GM18907 (cell line): Measurements from ENCODE around the gene ITIH1.

Source experiments
- ATAC-seq: cut with Tn5 transposase; IDR thresholded peaks from one replicate; pipeline ENCODE4 v1.9.1; 2021; ENCODE audit warnings: mild to moderate bottlenecking, moderate library complexity; ENCODE audit not compliant: unreplicated experiment

Gene ITIH1

DNA sequence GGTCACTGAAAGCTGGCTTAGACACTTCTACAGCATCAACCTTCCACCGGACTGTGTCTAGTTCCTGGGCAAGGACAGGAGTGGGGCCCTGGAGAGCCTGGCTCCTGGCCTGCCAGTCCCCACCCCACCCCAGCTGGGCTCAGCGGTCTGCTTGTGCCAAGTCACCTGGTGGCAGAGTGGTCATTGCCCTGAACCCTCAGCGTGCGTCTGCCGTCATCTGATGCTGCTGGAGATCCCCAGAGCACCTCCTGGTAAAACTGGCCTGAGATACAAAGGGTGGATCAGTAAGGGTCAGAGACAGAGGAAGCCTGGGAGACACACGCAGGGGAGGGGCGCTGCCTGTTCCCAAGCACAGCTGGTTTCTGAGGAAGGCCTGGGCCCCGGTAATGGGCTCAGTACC, 36.4 kb downstream of the ITIH1 start:
- ATAC-seq: no peak

DNA sequence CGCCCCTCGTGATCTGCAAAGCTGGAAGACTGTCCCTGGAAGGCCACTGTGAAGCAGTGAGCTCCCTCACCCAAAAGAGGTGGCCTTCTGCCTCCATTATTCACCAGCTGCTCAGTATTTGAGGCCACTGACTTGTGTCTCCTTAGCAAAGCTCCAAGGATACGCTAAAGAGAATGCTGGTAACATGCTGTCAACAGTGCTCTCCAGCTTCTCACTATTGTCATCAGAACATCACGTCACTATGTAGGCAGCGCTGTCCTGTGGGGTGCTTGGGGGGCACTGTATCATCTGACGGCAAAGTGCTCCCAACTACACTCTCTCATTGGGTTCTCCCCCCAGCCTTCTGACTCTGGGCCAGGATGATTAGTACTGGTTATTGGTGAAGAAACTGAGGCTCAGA, 38.8 kb downstream of the ITIH1 start:
- no peak for ATAC-seq

DNA sequence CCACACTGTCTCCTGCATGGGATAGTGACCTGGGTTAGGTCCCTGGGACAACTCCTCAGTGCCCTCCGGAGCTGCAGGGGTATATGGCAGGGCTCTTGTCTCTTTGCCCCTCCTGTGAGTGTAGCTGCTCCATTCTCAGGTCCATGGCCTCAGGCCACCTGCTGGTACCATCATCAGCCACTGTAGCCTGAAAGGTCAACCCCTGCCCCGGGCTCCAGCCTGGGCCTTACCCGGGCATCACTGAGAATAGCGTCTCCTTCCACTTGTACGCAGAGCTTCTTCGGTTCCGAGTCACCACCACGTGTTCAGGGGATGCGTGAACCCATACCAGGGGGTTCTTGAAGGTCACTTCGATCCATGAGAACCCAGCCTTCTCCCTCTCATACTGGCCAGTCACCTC, 39.3 kb downstream of the ITIH1 start:
- ATAC-seq: no peak

DNA sequence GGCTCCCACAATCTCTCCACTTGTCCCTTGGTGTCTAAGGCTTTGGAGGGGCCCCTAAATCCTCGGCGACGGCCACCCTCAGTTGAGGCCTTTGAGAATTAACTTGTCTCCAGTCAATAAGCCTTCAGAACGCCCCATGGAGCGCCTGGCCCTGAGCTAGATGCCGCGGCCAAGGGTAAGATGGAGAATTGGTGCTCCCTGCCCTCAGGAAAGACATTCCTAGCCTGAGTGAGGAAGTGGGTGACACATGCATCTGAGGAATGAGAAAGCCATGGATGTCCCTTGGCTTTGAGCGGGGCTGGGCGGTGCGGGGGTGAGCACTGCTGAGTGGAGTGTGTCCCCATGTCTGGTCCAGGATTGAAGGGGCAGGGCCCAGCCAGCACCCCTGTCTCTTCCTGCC, 39.8 kb downstream of the ITIH1 start:
- ATAC-seq: no peak

GRCh38 chr3:52817860-52818259, 40.5 kb downstream of the ITIH1 start:
- no peak for ATAC-seq

- no peak for ATAC-seq
These were observed 42.5 kb downstream of the ITIH1 start for GRCh38 chr3:52819936-52820335.

DNA sequence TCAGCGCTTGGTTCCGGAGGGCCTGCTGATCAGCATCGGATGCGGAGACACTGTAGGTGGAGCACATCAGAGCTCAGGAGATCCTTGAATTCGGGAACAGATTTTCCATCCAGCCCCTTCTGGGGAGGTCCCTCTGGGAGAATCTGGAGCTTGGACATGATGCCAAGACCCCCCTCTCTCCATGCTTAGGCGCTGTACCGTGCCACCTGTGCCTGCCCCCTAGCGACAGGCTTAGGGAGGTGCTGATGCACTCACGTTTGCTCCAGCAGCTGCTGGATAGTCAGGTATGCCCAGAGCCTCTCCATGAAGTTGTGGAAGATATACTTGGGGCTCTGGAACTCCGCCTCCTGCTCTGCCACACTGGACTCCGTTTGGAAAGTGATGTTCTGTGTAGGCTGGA, 43.3 kb downstream of the ITIH1 start:
- no peak for ATAC-seq

- no peak for ATAC-seq
These were observed 45.0 kb downstream of the ITIH1 start for GRCh38 chr3:52822363-52822762.

- ATAC-seq: no peak
These were observed 46.6 kb downstream of the ITIH1 start for GRCh38 chr3:52824037-52824436.

DNA sequence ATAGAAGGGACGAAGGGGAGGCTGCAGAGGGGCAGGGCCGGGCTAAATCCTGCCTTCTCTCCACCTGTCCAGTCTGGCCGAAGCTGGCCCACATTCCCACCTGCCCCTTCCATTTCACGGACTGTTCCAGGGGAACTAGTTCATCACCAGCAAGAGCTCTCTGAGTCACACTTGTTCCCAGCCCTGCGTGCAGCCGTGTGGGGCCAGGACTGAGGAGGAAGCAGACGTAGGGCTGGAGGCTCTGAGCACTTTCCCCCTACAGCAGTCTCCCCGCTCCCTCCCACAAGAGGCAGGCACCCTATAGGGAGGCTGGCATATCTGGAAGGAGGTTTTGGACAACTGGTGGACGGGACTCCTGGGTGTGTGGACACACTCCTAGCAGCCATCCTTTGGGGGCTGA, 50.0 kb downstream of the ITIH1 start:
- ATAC-seq: no peak

- ATAC-seq: no peak
These were observed 50.5 kb downstream of the ITIH1 start for GRCh38 chr3:52827866-52828376.

GRCh38 chr3:52829482-52829881, 52.1 kb downstream of the ITIH1 start:
- no peak for ATAC-seq

DNA sequence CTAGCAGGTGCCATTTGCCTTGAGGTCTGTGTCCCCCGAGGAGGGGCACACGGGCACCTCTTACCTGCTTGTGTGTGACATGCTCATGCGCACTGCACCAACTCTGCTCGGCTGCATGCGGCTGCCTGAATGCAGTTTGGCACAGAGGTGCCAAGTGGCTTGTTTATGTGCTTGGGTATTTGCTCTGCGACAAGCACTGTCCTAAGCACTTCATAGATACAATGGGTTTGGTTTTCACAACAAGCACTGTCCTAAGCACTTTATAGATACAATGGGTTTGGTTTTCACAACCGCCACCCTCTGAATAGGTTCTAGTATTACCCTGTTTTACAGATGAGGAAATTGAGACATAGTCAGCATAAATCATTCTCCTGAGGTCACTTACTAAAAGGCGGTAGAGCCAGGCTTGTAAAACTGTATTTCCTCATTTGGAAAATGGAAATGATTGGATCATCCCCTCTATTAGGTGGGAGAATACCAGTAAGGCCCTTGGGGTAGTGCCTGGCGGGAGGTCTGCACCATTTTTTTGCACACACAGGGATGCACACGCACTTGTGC, 52.6 kb downstream of the ITIH1 start:
- ATAC-seq: no peak

GRCh38 chr3:52830535-52831258, 53.3 kb downstream of the ITIH1 start, which contains the start of gene ITIH4:
ITIH4 (minus strand) TSS chr3:52830672; CDS start chr3:52830642, 30 bp downstream.
- ATAC-seq: no peak

- no peak for ATAC-seq
These were observed 54.3 kb downstream of the ITIH1 start for GRCh38 chr3:52831500-52832301.

DNA sequence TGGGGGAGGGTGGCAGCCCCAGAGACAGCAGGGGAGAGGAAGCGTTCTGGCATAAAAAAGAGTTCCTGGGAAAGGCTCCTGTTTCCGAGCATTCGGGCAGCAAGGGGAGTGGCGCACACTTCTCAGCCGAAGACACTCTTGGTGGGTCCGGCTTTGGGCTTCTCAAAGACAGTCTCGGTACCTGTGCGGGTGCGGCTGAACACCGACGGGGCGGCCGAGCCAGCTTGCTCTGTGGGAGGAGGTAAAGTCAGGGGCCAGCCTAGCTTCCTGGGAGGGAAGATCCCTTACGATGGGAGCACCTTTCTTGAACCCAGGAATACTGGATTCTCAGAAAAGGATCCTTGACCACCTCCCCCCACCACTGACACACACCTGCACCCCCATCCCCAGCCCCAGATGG, 55.8 kb downstream of the ITIH1 start:
- no peak for ATAC-seq

GRCh38 chr3:52834871-52835501, 57.6 kb downstream of the ITIH1 start, which contains the start of gene MUSTN1:
MUSTN1 (minus strand) TSS chr3:52835019; CDS start chr3:52834948, 71 bp downstream.
- no peak for ATAC-seq

DNA sequence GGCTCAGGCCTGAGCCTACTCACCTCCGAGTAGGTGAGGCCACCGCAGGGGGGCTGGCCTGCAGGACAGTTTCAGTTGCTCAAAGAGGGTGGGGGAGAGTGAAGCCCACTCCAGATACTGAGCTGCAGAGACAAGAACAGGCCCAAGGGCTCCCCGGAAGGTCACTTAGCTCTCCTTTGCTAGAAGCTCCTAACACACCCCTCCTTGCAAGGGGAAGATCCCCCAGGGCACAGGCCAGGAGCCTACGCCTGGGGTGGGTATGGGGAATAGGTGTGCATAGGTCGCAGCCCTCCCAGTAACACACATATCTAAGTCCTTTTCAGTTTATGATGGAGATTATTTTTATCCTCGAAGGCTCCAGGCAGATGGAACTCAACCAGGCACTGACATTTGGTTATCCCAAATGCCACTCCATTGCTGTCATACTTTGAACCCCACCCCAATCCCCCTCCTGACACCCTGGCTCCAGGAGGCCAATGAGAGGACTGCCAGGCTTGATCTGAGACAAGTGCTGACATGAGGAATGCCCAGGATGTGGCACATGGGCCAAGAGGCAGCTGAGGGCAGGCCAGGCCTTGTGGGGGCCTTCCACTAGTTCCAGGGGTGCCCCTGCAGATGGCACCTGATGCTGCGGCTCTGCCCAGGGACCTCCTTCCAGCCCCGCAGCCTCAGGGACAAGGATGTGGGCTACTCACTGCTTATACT, 58.5 kb downstream of the ITIH1 start:
- ATAC-seq: no peak

DNA sequence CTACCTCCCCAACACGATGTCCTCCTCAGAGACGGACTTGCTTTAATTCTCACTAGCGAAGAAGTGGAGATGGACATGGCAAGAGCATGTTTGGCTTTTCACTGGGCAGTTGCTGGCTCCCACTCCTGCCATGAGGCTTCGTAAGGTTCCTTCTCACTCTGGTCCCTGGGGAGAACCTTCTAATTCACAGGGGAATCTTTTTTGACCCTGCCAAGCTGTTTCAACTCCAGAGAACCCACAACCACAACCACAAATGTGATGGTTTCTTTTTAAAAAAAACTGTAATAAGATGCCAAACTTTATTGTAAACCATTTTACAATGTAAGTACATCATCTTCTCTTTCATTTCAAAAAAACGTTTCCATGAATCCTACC, 59.1 kb downstream of the ITIH1 start:
- no peak for ATAC-seq

DNA sequence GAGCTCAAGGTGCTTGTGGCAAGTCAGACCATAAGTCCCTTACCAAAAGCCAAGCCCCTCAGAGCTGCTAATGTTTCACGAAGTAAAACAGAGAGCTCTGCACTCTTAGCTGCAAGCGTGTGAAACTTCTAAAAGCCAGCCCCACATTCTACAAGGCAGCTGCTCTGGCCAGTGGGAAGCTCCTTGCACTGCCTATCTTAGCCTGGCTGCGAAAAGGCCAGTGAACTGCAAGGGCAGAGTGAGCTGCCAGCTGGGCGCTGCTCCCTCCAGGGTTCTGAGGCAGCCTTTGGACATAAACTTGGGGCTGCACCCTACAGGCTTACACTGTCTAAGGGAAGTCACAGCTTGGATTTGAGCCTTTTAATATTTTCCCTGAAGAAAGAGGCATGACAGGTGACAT, 59.6 kb downstream of the ITIH1 start:
- ATAC-seq: no peak
